Transverse colon (tissue), 4 donors: Measurements from ENCODE around the gene MXI1. TPM values are rescaled to one million over a fixed set of nuclear protein-coding genes. Genes with fewer than 3 reads are reported as not detected.
A peak's percentile ranks its signal among the peaks of the same experiment; 100 is the strongest.

Source experiments
- DNase-seq: peaks from one replicate; pipeline ENCODE4 v3.0.0-alpha.2; 2019
- H3K27ac ChIP-seq, 4 donors: fragments of 200-600 bp; sonication (generic); 2 replicates each; pipeline ENCODE4 v1.5.1; 2016 to 2018; ENCODE audit warnings: inconsistent platforms in 4 of 4
- H3K27me3 ChIP-seq: fragments of 200-600 bp; sonication (generic); 2 replicates; pipeline ENCODE4 v1.5.1; 2017; ENCODE audit warnings: inconsistent platforms
- H3K36me3 ChIP-seq, 4 donors: fragments of 200-600 bp; sonication (generic); 2 replicates each; pipeline ENCODE4 v1.5.1; 2017 to 2019; ENCODE audit warnings: inconsistent platforms in 4 of 4
- H3K4me1 ChIP-seq, 4 donors: fragments of 200-600 bp; sonication (generic); 2 replicates each; pipeline ENCODE4 v1.5.1; 2017 to 2020; ENCODE audit warnings: inconsistent platforms in 4 of 4
- H3K4me3 ChIP-seq, 4 donors: fragments of 200-600 bp; sonication (generic); 1 replicate in 1 of 4; 2 replicates in 3 of 4; pipeline versions ENCODE4 v1.5.1 to v1.6.1; 2017 to 2019; ENCODE audit warnings: inconsistent platforms in 4 of 4
- H3K9me3 ChIP-seq, 2 donors: fragments of 200-600 bp; sonication (generic); 2 replicates each; pipeline ENCODE4 v1.5.1; 2017 to 2019; ENCODE audit warnings: inconsistent platforms in 2 of 2
- CTCF ChIP-seq, 5 experiments: fragments of 200-600 bp in 3 of 5; fragments of 450-650 bp in 2 of 5; sonication (generic) in 3 of 5; IDR thresholded peaks; 1 replicate in 2 of 5; 2 replicates in 3 of 5; pipeline ENCODE4 v1.5.1; 2016 to 2017; ENCODE audit warnings: antibody characterized with exemption in 5 of 5, inconsistent platforms in 3 of 5, mild to moderate bottlenecking in 2 of 5, moderate library complexity in 1 of 5
- EP300 ChIP-seq: sonication (generic); formaldehyde crosslinking; IDR thresholded peaks from one replicate; pipeline ENCODE4 v1.6.1; 2017; ENCODE audit warnings: antibody characterized with exemption, low read depth
- POLR2A ChIP-seq: fragments of 450-650 bp; IDR thresholded peaks from one replicate; pipeline ENCODE4 v1.6.1; 2016; ENCODE audit warnings: antibody characterized with exemption, mild to moderate bottlenecking, moderate library complexity
- POLR2AphosphoS5 ChIP-seq, 3 donors: sonication (generic); formaldehyde crosslinking; IDR thresholded peaks; one replicate each; pipeline ENCODE4 v1.6.1; 2016; ENCODE audit warnings: antibody characterized with exemption in 3 of 3
- WGBS, 2 donors: methylation state at CpG; one replicate each; pipeline ENCODE4 v1.1.5; 2018; ENCODE audit warnings: low coverage in 1 of 2; 5-methylcytosine and 5-hydroxymethylcytosine counted together
- in situ Hi-C, 4 donors: fragments of 200-750 bp; cut with MboI; loops; one replicate each; pipeline versions ENCODE4 v1.15.0 to v1.15.1; 2017; ENCODE audit warnings: low sequenced_read_pairs in 3 of 4, low pct_ligation_motif_present in 1 of 4, low pct_unique_long_range_greater_than_20kb in 1 of 4
- intact Hi-C: fragments of 100-400 bp; cut with DNase I; formaldehyde crosslinking; loops from one replicate; pipeline ENCODE4 v1.15.1; 2023; ENCODE audit warnings: low total_unique reads
- total RNA-seq, 4 donors: library from RNA; depleted of rRNA; stranded (reverse); fragments of >200 nt; gene quantifications; one replicate each; pipeline ENCODE4 v1.1.0, GENCODE V29; 2016

Gene MXI1
- total RNA-seq, 4 donors from 2014 or later: 44.8 to 96.5 (median 65.3) TPM

GRCh38 chr10:110216240-110216639 is 8.8 kb downstream of the MXI1 start:
- Histone ChIP-seq H3K27me3 (no peaks in the 10 kb centered on the region), H3K4me1 (peaks cover 19 to 68% (median 38%) of the 10 kb centered on the region in 4 donors), H3K9me3 (no peaks in the 10 kb centered on the region), H3K4me3 (no peak overlapping the region), H3K27ac (peak overlapping the region in 3 of 4 donors; percentile 14 to 91 (median 35)), H3K36me3 (no peaks in the 10 kb centered on the region)
- in situ Hi-C loops (loop anchor here in 1 of 4 donors (5.0 kb wide), 1 partner anchor 74 kb away; no protein-coding TSS in a partner anchor), intact Hi-C loops (loop anchor here (10.0 kb wide), 1 partner anchor 279 kb away; the partner anchor contains the start of gene DUSP5)
- TF ChIP-seq CTCF (IDR thresholded peaks at IDR 0.05) (no peak), EP300 (no peak), POLR2AphosphoS5 (IDR thresholded peaks at IDR 0.05) (no peak), POLR2A (no peak)
- no peak for DNase-seq

GRCh38 chr10:110216942-110217661 is 9.7 kb downstream of the MXI1 start:
- H3K4me3 ChIP-seq: no peak overlapping the region
- DNase-seq: no peak
- H3K27ac ChIP-seq: peak overlapping the region in 3 of 4 donors; percentile 6 to 37 (median 10)
- H3K4me1 ChIP-seq: peaks cover 14 to 68% (median 34%) of the 10 kb centered on the region in 4 donors
- WGBS, 2 donors: 77 to 80% methylated on average over 4 to 5 of the region's 5 CpGs
- no peaks in the 10 kb centered on the region for H3K36me3 ChIP-seq
- TF ChIP-seq POLR2A: no peak
- TF ChIP-seq EP300: no peak
- TF ChIP-seq POLR2AphosphoS5 (IDR thresholded peaks at IDR 0.05): no peak
- TF ChIP-seq CTCF (IDR thresholded peaks at IDR 0.05): no peak
- intact Hi-C loops (loop anchor here (10.0 kb wide), 1 partner anchor 278 kb away; the partner anchor contains the start of gene DUSP5), in situ Hi-C loops (loop anchor here in 1 of 4 donors (5.0 kb wide), 1 partner anchor 75 kb away; no protein-coding TSS in a partner anchor)
- H3K27me3 ChIP-seq: no peaks in the 10 kb centered on the region
- H3K9me3 ChIP-seq: no peaks in the 10 kb centered on the region

GRCh38 chr10:110217662-110218008 is 10.2 kb downstream of the MXI1 start:
- in situ Hi-C loops: loop anchor here in 1 of 4 donors (5.0 kb wide), 1 partner anchor 75 kb away; no protein-coding TSS in a partner anchor
- H3K4me1 ChIP-seq: peaks cover 14 to 68% (median 33%) of the 10 kb centered on the region in 4 donors
- WGBS, 2 donors: 92 to 100% methylated on average over 1 to 2 of the region's 2 CpGs
- peak overlapping the region in 1 of 4 donors; percentile 37 for H3K27ac ChIP-seq
- no peaks in the 10 kb centered on the region for H3K9me3 ChIP-seq
- no peaks in the 10 kb centered on the region for H3K36me3 ChIP-seq
- H3K4me3 ChIP-seq: no peak overlapping the region
- TF ChIP-seq POLR2A (no peak), CTCF (IDR thresholded peaks at IDR 0.05) (no peak), EP300 (no peak), POLR2AphosphoS5 (IDR thresholded peaks at IDR 0.05) (no peak)
- no peak for DNase-seq
- H3K27me3 ChIP-seq: no peaks in the 10 kb centered on the region
- intact Hi-C loops: loop anchor here (10.0 kb wide), 1 partner anchor 277 kb away; the partner anchor contains the start of gene DUSP5

- no peaks in the 10 kb centered on the region for H3K36me3 ChIP-seq
- no peak for DNase-seq
- no peak overlapping the region for H3K27ac ChIP-seq
- intact Hi-C loops: loop anchor here (10.0 kb wide), 1 partner anchor 276 kb away; the partner anchor contains the start of gene DUSP5
- 73% methylated on average over 6 of the region's 6 CpGs; no CpG with 5 or more reads in 1 of the 2 donors for WGBS, 2 donors
- no peak overlapping the region for H3K4me3 ChIP-seq
- no peaks in the 10 kb centered on the region for H3K9me3 ChIP-seq
- TF ChIP-seq POLR2AphosphoS5 (IDR thresholded peaks at IDR 0.05): no peak
- TF ChIP-seq CTCF (IDR thresholded peaks at IDR 0.05): no peak
- no peak for TF ChIP-seq POLR2A
- no peak for TF ChIP-seq EP300
- H3K4me1 ChIP-seq: peaks cover 15 to 65% (median 26%) of the 10 kb centered on the region in 4 donors
- in situ Hi-C loops: loop anchor here in 1 of 4 donors (5.0 kb wide), 1 partner anchor 76 kb away; no protein-coding TSS in a partner anchor
- H3K27me3 ChIP-seq: no peaks in the 10 kb centered on the region
Measured at GRCh38 chr10:110218632-110219031, 11.2 kb downstream of the MXI1 start.
